VCaP (cell line): ENCODE measurements around the gene LPP.

Experiments used
- H3K27ac ChIP-seq: fragments of 450-650 bp; 2 replicates; pipeline ENCODE4 v1.5.1; 2017
- CTCF ChIP-seq: fragments of 450-650 bp; conservative IDR thresholded peaks from 2 replicates; pipeline ENCODE4 v1.5.1; 2017; ENCODE audit warnings: mild to moderate bottlenecking, moderate library complexity

Gene LPP

GRCh38 chr3:188197388-188197847 is 43.5 kb downstream of the LPP start:
- no peak overlapping the region for H3K27ac ChIP-seq

GRCh38 chr3:188198001-188198400 is 44.0 kb downstream of the LPP start:
- no peak for TF ChIP-seq CTCF
- H3K27ac ChIP-seq: no peak overlapping the region

More at GRCh38 chr3:188197388-188197847, 43.5 kb downstream of the LPP start:
- no peak for TF ChIP-seq CTCF

- H3K27ac ChIP-seq: no peak overlapping the region
- TF ChIP-seq CTCF: no peak
Observed at GRCh38 chr3:188198760-188199327, 44.9 kb downstream of the LPP start.

- no peak overlapping the region for H3K27ac ChIP-seq
- TF ChIP-seq CTCF: no peak
Observed at GRCh38 chr3:188199386-188199785, 45.4 kb downstream of the LPP start.

- H3K27ac ChIP-seq: no peak overlapping the region
- TF ChIP-seq CTCF: no peak
Observed at GRCh38 chr3:188200481-188200880, 46.5 kb downstream of the LPP start.

GRCh38 chr3:188202358-188203138 is 48.6 kb downstream of the LPP start:
- no peak for TF ChIP-seq CTCF
- no peak overlapping the region for H3K27ac ChIP-seq

GRCh38 chr3:188204526-188204925 is 50.6 kb downstream of the LPP start:
- TF ChIP-seq CTCF: no peak
- peak overlapping the region; percentile 86; the same call in 1 of the 2 replicates for H3K27ac ChIP-seq
